GM12872 (cell line): ENCODE data around the gene FARP1.

Experiments
- CTCF ChIP-seq: IDR thresholded peaks from 3 replicates; pipeline ENCODE4 v1.5.1; 2011; ENCODE audit warnings: low read depth, mild to moderate bottlenecking, low read length, moderate library complexity; ENCODE audit not compliant: insufficient read depth

FARP1 gene

GRCh38 chr13:98504029-98504351, 361.1 kb downstream of the FARP1 start:
- no peak for TF ChIP-seq CTCF

GRCh38 chr13:98504371-98504963, 361.6 kb downstream of the FARP1 start:
- no peak for TF ChIP-seq CTCF
